ENCODE measurements around the gene RPGRIP1.
"Not testable (repeated sequence)": the region's sequence is repeated elsewhere in the genome, so short reads cannot be mapped to it uniquely, and the experiment has no call there.

The RPGRIP1 gene

DNA sequence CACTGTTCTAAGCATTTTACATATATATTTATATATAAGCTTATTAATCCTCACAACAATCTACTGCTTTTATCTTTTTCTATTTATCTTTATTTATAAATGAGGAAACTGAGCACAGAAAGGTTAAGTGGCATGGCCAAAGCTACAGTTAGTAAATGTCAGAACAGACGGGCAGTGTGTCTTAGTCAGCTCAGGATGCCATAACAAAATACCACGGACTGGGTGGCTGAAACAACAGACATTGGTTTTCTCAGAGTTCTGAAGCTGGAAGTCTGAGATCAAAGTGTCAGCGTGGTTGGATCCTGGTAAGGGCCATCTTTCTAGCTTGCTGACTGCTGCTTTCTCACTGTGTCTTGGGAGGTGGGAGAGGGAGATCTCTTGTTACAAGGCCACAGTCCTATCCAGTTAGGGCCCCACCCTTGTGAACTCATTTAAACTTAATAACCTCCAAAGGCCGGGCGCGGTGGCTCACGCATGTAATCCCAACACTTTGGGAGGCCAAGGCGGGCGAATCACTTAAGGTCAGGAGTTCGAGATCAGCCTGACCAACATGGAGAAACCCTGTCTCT lies 19.8 kb downstream of the RPGRIP1 start:
- no peak overlapping the region for H3K4me3 ChIP-seq (ENCODE audit: low read depth, low read length)

DNA sequence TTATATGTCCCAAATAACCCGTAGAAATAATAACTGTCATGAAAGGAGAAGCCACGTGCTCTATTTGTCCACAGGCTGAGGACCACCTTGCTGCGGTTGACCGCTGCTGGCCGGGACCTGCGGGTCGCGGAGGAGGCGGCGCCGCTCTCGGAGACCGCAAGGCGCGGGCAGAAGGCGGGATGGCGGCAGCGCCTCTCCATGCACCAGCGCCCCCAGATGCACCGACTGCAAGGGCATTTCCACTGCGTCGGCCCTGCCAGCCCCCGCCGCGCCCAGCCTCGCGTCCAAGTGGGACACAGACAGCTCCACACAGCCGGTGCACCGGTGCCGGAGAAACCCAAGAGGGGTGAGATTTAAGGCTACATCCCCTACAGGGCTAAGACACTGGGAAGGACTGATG lies 21.0 kb downstream of the RPGRIP1 start:
- peak overlapping the region; percentile 25 for H3K4me3 ChIP-seq (ENCODE audit: low read depth, low read length)

DNA sequence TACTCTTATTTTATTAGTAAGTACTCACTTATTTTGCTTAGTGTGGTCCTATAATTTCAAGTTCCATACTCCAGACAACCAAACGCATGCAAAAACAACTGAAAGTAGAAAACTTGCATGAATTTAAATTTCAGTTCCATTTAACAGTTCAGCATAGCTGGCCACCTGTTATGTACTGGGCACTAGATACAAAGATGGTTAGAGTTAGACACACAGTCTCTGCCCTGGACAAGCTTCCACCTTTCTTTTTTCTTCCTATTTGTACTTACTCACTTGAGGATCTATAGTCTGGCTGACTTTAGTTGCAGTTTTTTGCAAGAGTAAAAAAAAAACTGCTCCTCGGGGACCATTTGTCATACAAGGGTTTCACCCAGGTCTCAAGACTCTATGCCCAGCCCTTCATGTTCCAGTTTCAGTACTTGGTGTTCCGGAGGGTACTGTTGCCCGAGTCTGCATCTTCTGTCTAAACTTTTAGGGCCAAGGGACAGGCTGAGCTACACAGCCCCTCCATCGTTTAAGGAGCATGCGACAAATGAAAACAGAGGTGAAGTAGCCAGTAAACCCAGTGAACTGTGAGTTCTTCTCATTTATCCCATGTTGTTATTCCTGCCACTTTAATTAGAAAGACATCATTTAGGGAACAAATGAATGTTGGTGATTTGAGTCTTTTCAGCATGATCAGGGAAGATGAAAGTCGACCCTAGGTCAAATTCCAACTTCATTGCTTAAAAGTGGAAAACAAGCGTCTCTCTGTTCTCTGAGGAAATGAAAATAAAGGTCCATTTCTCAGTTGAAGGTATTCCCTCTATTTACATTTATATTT lies 22.3 kb downstream of the RPGRIP1 start:
- no peak overlapping the region for H3K4me3 ChIP-seq (ENCODE audit: low read depth, low read length)

DNA sequence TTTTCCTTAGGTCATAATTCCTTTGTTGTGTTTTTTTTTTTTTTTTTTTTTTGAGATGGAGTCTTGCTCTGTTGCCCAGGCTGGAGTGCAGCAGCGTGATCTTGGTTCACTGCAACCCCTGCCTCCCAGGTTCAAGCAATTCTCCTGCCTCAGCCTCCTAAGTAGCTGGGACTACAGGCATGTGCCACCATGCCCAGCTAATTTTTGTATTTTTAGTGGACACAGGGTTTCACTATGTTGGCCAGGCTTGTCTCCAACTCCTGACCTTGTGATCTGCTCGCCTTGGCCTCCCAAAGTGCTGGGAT lies 22.9 kb downstream of the RPGRIP1 start:
- H3K4me3 ChIP-seq (ENCODE audit: low read depth, low read length): not testable (repeated sequence)

DNA sequence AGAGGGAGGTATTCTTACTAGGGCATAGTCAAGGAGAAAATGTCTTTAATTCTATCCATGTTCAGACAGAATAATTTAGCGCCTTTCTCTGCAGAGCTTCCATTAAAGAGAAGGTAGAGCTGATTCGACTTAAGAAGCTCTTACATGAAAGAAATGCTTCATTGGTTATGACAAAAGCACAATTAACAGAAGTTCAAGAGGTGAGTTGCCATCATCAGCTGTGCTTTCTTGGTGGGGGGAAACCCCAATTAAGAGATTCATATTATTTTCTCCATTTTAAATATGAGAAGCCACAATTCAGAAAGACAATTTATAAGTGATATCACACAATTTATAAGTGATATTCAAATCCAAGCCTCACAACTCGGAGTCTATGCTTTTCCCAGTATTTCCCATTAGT lies 27.8 kb downstream of the RPGRIP1 start:
- H3K4me3 ChIP-seq (ENCODE audit: low read depth, low read length): no peak overlapping the region

DNA sequence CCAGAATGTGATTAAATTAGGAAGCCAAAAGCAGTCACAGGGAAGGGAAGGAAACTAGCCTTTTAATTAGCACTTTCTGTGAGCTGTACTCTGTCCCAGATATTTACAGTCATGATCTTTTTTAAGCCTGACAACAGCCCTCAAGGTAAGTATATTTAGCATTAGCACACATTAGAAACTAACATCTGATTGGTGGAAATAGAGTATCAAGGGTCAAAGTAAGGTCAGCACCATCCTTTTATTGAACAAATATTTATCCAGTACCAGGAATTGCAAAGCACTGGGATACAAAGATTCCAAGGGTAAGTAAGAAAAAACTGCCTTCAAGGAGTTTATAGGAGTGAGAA lies 28.2 kb downstream of the RPGRIP1 start:
- peak overlapping the region; percentile 67 for H3K4me3 ChIP-seq (ENCODE audit: low read depth, low read length)

DNA sequence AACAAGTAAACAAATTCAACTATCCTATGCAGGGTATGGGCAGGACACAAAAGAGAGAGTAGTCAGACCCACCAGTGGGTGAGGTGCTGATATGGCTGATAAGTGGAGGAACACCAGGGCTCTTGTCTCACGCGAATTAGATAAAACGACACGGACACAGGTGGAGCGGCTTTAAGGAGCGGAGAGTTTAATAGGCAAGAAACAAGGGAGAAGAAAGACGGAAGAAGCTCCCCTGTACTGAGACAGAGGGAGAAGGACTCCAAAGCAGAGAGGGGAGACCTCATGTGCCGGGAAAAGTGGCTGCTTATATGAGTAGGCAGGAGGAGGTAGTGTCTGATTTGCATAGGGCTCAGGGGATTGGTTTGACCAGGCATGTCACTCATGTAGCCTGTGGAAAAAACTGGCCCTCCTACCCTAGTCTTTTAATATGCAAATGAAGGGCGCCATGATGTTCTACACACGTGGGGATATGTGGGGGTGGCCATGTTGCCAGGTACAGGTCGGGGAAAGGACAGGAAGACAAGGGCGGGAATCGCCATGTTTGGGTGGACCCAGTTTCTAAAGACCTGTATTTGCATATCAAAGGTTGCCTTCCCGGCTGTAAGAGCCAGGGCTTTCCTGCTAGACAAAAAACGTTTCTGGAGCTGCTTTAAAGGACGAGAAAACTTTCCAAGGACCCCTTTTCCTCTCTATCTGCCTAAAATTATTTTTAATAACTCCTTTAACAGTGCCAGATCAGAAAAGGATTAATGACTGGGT lies 28.8 kb downstream of the RPGRIP1 start:
- peak overlapping the region; percentile 67 for H3K4me3 ChIP-seq (ENCODE audit: low read depth, low read length)

DNA sequence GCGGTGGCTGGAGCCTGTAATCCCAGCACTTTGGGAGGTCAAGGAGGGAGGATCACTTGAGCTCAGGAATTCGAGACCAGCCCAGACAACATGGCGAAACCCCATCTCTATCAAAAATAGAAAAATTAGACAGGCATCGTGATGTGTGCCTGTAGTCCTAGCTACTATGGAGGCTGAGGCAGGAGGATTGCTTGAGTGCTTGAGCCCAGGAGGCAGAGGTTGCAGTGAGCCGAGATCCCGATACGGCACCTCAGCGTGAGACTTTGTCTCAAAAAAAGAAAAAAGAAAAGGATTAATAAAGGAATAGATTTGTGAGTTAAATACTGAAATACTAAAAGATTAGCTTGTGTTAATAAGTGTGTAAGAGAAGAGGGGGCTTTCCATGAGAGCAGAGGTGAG lies 29.4 kb downstream of the RPGRIP1 start:
- H3K4me3 ChIP-seq (ENCODE audit: low read depth, low read length): peak overlapping the region; percentile 24

DNA sequence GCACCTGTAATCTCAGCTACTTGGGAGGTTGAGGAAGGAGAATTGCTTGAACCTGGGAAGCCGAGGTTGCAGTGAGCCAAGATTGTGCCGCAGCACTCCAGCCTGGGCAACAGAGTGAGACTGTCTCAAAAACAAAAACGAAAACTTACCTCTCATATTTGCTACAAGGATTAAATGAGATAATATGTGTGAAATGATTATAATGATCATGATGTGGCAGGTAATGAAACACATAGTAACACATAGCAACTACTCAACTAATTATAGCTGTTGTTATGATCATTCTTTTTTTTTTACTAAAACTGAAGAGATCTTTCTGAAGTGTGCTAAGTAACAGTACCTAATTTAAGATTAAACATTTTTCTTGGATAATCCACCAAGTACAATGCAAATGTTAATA lies 30.1 kb downstream of the RPGRIP1 start:
- no peak overlapping the region for H3K4me3 ChIP-seq (ENCODE audit: low read depth, low read length)

DNA sequence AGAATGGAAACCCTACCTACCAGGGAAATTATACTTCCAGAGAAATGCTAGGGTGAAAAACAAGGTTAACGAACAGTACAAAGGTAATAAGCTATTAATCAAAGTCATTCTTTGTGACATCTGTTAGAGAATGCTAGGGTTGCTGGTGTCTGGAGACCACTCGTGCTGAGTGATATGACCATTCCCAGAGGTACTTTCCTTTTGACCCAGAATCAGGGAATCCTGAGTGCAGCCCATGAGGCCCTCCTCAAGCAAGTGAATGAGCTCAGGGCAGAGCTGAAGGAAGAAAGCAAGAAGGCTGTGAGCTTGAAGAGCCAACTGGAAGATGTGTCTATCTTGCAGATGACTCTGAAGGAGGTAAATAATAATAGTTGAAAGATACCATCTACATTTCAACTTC lies 31.7 kb downstream of the RPGRIP1 start:
- no peak overlapping the region for H3K4me3 ChIP-seq (ENCODE audit: low read depth, low read length)

DNA sequence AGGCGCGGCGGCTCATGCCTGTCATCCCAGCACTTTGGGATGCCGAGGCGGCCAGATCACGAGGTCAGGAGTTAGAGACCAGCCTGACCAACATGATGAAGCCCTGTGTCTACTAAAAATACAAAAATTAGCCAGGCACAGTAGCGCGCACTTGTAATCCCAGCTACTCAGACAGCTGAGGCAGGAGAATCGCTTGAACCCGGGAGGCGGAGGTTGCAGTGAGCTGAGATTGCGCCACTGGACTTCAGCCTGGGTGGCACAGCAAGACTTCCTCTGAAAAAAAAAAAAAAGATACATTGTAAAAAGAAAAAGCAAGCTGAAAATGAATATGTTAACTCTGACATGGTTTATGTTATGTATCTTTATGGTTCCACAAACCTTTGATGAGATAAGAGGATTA lies 33.6 kb downstream of the RPGRIP1 start:
- H3K4me3 ChIP-seq (ENCODE audit: low read depth, low read length): no peak overlapping the region

DNA sequence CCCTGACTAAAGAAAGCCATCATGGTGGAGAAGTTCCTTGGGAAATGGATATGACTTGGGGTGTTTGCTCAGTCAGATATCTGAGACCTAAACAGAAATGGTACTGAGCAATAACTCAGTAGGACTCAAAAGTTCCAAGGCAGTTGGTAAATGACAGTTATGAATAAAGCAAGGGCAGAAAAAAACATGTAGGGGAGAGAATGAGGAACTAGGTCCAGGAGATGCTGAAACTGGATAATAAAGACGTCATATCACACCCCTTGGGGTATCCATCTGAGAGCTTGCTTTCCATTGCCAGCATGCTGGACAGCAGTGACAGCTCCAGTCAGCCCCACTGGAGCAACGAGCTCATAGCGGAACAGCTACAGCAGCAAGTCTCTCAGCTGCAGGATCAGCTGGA lies 37.5 kb downstream of the RPGRIP1 start:
- H3K4me3 ChIP-seq (ENCODE audit: low read depth, low read length): no peak overlapping the region

DNA sequence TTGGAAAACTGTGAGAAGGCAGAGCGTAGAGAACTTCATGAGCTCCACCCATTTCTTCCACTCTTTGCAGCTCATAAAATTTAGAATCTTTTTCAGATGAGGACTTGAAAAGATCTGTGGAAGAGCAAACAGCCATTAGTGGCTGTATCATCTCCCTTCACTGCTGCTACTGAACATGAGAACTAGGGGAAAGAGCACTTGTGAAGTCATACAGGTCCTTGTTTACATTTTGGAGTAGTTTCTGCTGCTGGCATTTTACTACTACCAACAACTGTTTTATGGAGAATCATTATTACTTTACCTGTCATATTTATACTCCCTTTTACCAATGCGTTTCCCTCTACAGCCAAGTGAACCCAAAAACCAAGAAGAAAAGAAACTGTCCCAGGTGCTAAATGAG lies 41.0 kb downstream of the RPGRIP1 start:
- H3K4me3 ChIP-seq (ENCODE audit: low read depth, low read length): no peak overlapping the region

DNA sequence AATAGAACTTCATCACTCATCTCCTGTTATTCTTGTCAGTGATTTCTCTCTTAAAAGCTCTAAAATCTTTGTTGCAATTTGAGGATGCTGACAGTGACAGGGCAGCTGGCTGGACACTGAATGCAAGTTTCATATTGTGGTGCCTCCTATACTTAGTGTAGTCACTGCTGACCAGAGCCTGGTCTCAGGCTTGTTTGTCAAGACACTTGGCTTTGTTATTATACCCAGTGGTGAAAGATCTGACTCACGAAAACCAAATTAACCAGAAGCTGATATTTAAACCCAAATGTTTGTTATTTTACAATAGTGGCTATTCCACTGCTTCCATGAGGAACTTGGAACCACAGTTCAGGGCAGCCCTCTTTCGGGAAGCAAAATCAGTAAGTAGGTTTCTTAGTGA lies 42.8 kb downstream of the RPGRIP1 start:
- H3K4me3 ChIP-seq (ENCODE audit: low read depth, low read length): no peak overlapping the region

DNA sequence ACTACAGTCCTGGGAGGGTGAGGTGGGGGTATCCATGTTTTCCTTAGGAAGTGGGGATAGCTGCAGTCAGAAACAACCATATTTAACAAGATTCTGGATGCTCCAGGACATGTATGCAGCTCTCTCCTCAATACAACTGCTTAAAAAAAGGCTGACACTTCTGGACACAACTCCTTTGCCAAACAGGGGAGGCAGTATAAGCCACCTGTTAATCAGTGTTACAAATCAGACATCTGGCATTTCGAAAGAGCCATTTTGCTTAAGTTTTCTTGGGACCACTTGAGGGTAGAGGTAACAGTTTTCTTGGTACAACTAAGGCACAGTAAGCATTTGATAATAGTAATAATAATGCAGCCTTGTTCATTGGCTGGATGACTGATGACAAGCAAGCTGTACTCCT lies 47.1 kb downstream of the RPGRIP1 start:
- no peak overlapping the region for H3K4me3 ChIP-seq (ENCODE audit: low read depth, low read length)
